Fibroblast of peridontal ligament (primary cell): ENCODE results near the gene CD99.
"Not testable (repeated sequence)": the region's sequence is repeated elsewhere in the genome, so short reads cannot be mapped to it uniquely, and the experiment has no call there.

Source experiments
- DNase-seq: peaks from one replicate; pipeline ENCODE4 v3.0.0-alpha.2; 2010; ENCODE audit errors: extremely low read depth

The CD99 gene

DNA sequence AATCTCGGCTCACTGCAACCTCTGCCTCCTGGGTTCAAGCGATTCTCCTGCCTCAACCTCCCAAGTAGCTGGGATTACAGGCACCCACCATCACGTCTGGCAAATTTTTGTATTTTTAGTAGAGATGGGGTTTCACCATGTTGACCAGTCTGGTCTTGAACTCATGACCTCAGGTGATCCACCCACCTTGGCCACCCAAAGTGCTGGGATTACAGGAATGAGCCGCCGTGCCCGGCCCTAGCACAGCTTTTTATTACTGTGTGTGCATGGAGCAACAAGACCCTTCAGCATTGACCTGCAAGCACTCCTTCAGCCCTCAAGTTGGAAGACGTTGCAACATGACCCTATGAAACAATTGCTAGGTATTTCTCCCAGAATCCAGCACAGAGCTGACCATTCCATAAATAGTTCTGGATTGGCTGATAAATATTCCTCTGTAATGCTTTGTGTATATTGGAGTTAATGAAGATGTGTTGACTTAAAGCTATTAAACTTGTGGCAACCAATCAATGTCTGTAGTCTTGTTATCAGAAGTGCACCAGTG, 15.4 kb upstream of the CD99 start:
- not testable (repeated sequence) for DNase-seq

DNA sequence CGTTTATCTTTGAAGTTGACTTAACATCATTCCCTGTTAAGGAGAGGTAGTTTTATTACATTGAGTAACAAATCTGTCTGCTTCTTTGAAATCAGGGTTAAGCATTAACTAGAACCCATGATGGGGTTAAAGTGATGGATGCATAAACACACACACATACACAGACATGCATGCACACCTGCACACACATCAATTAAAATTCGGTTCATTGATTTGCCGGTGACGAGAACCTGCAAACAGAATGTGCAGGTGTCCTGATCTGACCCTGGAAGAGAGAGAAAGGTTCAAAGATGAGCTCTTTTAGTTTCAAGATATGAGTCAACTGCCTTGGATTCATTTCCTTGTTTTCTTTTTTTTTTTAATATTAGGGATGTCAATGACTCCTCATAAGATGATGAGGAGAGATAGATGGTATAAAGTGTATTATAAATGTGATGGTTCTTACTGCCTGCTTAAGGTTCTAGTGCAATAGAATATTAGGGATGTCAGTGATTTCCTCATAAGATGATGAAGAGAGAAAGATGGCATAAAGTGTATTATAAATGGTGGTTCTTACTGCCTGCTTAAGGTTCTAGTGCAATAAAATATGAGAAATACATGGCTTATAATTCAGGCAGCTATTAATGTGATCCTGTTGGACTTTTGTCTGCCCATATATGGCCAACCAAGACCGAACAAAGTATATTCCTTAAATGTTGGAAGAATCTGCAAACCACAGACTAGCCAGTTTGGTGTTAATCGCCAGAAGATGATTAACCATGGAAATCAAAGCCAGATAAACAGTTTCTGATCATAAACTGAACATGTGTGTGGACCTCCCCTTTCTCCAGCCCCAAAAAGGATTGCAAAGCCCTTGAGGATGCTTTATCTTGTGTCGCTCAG, 14.1 kb upstream of the CD99 start:
- peak; percentile 68 for DNase-seq

DNA sequence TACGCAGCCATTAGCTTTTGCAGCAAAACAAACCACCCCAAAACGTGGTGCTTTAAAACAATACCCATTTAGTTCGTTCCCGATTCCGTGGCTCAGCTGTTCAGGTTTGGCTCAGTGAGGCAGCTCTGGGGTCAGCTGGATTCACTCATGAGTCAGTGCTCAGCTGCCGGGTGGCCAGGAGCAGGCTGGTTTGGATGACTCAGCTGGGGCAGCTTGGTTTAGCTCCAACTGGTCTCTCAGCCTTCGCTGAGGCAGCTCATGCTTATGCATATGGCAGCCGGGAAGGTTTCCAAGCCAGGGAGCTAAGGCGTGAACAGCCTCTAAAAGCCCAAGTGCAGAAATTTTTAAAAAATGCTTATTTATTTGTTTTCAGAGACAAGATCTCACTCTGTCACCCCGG, 13.3 kb upstream of the CD99 start:
- DNase-seq: peak; percentile 99

DNA sequence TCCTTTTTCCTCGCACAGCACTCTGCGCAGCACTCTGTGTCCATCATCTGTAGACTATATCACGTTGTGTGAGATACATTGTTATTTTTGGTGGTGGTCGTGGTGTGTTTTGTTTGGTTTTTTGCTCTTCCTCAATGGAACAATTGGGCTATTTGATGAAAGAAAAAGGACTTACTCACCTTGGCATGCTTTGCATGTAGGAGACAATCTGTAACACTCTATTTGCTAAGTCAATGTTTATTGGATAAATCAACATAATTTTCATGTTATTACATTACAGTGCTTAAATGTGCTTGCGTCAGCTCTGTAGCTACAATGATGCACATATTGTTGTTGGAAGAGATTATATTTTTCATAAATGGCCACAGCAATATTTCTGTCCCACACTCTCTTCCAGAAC, 12.5 kb upstream of the CD99 start:
- DNase-seq: no peak

DNA sequence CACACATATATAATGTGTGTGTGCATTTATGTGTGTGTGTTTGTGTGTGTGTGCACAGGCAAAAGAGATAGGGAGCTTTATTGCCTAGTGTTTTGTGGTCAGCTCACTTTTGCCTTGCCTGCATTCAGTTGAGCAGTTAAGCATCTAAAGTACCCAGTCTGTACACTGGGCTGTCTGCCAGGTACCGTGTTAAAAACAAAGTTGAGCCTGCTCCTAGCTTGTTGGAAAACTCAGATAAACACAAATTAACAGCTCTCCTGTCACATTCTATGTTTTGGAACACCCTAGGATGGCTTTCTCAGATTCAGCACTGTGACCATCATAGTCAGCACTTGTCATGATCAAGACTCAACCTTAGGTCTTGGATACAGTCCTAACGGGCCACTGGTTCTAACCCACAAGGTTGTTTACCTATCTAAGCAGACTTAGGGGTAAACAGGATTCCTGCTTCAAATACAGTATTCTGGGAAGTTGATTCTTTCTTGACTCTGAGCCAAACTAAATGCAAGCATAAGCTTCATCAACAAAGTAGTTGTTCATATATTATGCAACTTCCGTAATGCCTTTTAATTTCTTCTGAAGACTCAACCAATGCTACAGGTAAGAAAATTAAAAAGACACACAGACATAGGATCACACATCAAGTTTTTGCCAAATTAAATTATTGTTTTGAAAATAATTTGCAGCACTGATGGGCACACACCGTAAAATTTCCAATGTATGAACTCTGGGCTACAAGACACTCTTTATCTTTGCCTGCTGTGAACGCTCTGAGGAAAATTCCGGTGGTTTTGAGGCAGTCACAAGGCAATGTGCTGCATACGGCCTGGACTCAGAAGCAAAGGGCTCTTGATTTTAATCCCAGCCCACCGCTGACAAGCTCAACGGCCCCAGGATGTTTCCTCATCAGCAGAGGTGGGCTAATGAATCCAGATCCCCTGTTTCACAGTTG, 11.3 kb upstream of the CD99 start:
- peak; percentile 58 for DNase-seq

DNA sequence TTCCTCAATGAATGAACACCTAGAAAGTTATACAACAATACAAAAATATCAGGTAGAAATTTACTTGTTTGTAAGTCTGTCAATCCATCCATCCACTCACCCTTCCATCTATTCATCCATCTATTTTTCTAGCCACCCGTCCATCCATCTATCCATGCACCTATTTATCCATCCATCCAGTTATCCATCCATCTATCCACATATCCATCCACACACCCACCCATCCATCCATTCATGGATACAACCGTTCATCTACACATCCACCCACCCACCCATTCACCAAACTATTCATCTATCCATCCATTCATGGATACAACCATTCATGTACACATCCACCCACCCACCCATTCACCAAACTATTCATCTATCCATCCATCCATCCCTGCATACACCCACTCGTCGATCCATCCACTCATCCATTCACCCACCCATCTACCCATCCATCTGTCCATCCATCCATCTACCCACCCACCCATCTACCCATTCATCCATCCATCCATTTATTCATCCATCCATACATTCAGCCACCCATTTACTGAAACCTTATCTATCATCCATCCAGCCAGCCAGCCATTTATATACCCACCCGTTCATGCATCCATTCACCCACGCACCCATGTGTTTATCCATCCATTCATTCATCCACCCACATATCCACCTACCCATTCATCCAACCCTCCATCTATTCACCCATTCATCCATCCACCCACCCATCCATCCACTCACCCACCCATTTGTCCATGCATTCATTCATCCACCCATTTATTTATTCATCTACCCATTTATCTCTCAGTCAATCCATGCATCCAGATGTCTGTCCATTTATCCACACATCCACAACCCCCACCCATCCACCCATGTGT, 10.4 kb upstream of the CD99 start:
- no peak for DNase-seq

DNA sequence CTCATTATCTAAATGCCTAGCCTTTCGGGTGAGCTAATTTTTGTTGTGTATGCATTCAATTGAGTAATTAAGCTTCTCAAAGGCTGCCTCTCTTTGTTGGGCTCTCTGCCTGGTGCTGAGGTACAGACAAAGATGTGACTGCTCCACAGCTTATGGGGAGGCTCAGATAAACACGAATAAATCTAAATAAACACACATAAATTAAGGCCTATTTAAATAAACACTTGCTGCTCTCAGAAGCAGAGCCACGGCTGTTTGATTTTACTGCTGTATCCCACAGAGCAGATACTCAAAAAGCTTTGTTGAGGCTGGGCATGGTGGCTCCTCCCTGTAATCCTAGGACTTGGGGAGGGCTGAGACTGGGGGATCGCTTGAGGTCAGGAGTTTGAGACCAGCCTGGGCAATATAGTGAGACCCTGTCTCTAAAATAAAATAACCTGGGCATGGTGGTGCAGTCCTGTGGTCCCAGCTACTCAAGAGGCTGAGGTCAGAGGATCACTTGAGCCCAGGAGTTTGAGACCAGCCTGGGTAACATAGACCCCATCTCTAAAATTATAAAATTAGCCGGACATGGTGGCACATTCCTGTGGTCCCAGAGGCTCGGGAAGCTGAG, 8.4 kb upstream of the CD99 start:
- no peak for DNase-seq

DNA sequence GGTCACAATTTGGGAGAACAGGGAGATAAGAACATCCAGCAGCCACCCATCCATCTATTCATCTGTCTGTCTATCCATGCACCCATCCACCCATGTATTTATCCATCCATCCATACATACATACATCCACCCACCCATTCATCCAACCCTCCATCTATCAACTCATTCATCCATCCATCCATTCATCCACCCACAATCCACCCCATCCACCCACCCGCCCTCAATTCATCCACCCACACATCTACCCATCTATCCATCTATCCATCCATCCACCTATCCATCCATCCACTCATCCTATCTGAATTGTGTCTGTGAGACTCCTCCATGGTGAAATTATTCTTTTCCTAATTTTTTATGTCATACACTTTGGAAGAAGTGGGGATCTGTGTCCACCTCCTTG, 6.8 kb upstream of the CD99 start:
- no peak for DNase-seq

DNA sequence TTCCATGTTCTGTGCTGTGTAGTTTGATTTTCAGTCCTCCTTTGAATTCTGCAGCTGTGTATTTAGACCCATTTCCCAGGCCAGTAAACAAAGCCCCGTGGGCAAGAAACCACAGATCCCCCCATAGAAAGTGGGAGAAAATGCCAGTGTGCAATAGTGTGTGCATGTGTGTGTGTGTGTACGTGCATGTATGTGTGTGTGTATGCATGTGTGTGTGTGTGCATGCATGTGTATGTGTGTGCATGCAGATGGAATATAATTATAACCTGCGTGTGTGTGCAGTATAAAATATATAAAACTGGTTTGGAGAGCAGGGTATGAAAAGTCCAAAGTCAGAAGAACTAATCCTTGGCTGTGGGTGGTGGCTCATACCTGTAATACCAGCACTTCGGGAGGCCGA, 5.2 kb upstream of the CD99 start:
- no peak for DNase-seq

DNA sequence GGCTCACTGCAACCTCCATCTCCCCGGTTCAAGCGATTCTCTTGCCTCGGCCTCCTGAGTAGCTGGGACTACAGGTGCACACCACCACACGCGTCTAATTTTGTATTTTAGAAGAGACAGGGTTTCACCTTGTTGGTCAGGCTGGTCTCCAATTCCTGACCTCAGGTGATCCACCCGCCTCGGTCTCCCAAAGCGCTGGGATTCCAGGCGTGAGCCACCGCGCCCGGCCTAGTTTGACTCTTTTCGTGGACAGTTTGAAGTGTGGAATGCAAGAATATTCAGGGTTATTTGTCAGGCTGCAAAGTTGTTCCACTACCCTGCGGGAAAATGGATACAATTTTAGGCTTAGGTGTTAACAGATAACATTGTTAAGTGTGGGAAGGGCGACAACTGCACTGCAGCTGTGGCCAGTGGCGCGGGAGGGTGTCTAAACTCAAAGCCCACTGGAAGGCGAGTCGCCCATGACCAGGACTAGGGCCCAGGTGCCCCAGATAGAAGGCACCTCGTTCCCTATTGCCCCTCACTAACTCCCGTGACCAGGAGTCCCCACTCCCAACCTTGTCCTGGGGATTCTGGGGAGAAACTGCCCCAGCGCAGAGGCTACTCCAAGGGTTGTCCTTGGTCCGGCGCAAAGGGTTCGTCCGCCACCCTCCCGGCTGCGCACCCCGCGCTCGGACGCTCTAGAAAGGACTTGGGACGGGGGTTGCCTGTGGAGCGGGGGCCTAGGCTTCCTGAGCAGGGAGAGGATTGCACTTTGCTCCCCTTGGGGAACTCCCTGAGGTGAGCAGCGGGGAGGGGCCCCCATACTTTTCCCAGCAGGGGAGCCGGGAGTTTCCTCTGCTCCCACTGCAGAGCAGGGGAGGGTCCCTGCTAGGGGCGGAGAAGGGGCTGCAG, 1.1 kb upstream of the CD99 start:
- DNase-seq: no peak

DNA sequence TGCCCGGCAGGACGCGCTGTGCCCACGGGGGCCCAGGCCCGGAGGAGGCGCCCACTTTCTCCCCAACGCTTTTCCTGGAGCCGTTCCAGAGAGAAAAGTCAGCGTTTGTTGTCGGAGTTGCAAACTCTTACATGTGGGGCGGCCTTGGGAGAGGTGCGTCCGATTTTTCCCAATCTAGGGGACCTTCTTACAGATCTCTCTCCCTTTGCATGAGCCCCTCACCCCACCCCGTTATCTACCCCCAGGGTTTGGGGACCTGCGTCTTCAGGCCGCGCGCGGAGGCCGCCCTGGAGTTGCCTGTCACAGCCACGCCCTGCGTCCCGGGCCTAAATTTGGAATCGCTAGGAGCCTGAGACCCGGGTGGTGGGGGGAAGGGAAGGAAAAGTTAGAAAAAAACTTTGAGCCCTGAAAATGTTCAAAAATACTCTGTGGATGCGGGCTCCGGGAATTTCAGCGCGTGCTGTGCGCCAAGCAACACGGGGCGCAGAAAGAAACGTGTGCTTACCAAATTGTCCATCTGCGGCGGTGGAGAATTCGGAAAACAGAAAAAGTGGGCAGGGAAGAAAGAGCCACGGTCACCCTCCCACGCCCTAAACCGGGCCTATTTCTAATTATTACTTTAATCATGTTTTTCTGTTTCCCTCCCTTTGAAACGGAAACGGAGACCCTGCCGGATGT, 587 bp downstream of the CD99 start:
- DNase-seq: peak; percentile 57

DNA sequence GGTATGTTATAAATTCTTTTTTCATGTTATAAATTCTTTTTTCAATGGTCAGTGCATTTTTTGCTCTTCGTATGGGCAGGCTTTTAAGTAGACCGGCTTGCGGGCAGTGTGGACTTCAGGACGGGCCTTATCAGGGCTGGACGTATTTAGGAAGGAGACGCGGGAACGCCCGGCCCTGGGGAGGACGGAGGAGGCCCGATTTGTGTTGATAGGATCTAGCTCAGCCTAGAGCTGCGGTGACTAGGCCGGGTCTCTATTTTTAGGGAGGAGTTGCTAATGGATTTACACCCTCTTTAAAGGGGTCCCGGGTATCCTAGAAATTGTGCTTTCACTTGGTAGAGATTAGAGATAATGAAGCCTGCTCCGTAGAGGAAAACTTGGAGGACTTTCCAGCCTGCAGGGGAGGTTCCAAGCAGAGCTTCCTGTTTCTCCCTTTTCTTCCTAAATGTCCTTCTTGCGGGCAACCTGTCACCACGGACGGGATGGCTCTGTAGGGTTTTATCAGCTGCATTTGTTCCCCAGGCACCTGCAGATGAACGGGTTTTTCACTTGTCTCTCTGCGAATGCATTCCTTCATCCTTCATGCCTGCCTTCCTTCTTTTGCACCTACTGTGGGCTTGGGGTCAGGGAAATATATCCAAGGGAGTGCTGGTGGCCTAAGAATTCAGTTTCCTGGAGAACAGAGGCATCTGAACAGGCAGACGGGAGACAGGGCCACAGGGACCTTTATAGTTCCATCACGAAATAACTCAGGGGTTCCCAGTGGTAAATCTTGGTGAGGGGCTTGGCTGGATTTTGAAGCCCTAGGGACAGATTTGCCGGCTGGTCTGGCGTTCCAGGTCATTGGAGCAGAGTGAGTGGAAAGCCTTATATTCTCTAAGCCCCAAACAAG, 1.4 kb downstream of the CD99 start:
- DNase-seq: peak; percentile 52

DNA sequence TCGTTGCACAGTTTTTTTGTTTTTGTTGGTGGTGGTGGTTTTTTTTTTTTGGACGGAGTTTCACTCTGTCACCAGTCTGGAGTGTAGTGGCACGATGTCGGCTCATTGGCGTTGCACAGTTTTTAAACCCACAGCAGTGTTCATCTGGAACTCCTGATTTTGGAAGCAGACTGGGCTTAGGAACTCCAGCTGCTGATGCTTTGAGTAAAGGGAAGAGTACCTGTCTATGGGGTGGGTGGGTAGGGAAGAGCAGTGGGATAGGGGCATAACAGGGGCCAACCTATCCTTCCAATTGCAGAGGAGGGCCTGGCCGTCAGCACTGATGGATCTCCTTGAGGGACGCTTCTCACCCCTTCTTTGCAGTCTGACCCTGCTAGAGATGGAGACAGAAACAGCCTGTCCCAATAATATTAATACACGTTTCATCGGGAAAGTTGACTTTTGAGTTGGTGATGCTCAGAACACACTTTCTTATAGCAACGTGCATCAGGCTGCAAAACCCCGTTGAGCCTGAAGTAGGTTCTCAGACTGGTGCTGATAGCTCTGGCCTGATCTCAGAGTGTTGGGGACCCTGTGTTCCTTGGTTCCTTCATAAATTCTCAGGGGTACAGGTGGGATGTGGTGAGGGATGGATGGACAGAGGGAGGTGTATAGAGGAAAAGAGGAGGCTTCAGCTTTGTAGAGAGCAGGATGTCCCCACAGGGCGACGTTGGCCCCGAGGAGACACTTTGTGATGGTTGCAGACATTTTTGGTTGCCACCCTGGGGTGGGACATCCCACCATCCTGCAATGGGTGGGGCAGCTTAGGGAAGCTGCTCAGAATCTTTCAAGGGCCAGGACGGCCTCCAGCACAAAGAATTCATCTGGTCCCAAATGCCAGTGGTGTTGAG, 2.3 kb downstream of the CD99 start:
- no peak for DNase-seq

DNA sequence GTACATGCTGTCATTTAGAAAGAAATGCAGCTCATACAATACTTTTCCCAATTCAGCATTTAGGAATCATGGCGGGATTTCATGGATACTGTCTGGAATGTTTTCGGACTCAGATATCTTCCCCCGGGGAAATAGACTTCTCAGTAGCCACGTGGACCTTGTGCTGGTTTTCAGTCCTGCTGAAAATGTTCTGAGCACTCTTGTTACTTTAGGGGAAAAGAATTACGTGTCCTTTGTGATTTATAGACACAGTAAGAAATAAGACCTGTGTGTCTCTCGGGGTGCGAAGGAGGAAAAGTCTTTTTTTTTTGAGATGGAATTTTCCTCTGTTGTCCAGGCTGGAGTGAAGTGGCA, 3.8 kb downstream of the CD99 start:
- DNase-seq: peak; percentile 45

DNA sequence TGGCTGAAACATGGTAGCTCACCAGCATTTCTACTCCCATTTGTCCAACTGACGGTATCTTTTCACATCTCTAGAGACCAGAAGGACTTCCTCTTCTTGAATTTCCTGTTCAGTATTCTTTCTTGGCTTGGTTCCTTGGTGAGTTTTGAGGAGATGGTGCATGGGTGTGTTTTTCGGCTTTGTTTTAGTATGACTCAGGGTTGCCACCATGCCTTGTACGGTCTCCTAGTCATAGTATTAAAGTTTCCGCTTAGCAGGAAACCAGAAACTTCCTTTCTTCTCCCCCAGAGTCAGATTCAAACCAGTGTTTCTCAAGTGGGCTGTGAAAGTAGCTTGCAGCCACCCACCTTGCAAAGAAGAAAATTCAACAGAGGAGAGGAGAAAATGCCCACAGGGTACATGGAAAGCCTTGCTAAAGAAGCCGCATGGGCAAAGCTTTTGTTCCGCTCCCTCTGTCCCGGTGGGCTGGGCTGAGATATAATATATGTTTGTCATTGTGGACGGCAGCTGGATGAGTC, 5.7 kb downstream of the CD99 start:
- peak; percentile 89 for DNase-seq

DNA sequence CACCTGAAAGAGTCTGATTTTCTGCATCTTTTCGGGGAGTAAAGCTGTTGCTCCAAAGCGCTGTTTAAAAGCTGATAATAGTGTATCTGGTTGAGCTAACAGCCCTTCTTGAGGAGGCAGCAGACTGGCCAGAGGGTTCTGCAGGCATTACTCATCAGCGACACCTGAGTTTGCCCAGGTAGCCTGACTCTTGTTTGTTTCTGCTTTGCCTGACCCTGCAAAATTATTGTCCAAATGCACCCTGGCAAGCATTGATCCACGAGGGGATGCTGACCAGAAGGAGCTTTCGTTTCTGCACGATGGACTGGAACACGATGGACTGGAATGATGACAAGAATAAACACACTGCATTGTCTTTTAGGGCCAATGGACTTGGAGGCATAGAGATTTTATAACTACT, 6.2 kb downstream of the CD99 start:
- DNase-seq: no peak

DNA sequence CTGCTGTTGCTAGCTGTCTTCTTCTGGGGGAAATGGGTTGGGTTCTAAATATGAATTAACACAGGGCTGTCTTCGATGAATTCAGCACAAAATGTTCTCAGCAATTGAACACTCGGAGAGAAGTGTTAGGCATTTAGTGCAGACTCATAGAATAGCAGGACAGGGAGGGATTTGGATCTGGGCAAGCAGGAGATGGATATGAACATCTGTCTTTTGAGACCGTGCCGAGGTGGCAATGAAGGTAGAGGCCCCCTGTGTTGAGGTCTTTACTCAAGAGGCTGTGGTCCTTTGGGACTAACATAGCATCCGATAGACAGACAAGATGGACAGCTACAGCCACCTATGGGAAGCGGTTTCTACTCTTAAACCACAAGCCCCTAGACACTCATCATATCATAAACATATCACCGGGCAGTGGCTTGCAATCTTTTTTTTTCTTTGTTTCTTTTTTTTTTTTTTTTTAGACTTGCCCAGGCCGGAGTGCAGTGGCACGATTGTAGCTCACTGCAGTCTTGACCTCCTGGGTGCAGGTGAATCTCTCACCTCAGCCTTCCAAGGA, 6.7 kb downstream of the CD99 start:
- peak; percentile 51 for DNase-seq
